Raji (cell line): ENCODE measurements around the gene PMPCA.

Experiments
- POLR2A ChIP-seq: IDR thresholded peaks from 2 replicates; pipeline ENCODE4 v1.6.1; 2011; ENCODE audit warnings: low read depth, low read length, control low read depth; ENCODE audit not compliant: insufficient read depth

PMPCA gene

GRCh38 chr9:136381311-136381710 is 29.1 kb upstream of the PMPCA start:
- TF ChIP-seq POLR2A, result no peak

- TF ChIP-seq POLR2A, result no peak
Measured at GRCh38 chr9:136381966-136382513, 28.4 kb upstream of the PMPCA start.

GRCh38 chr9:136383436-136383835 is 27.0 kb upstream of the PMPCA start:
- no peak for TF ChIP-seq POLR2A

GRCh38 chr9:136385015-136385414 is 25.4 kb upstream of the PMPCA start:
- TF ChIP-seq POLR2A, result no peak

- no peak for TF ChIP-seq POLR2A
Measured at GRCh38 chr9:136386018-136386417, 24.4 kb upstream of the PMPCA start.

GRCh38 chr9:136387217-136387616 is 23.2 kb upstream of the PMPCA start:
- TF ChIP-seq POLR2A, result no peak

- TF ChIP-seq POLR2A, result no peak
Measured at GRCh38 chr9:136389396-136389795, 21.1 kb upstream of the PMPCA start.

GRCh38 chr9:136391737-136392537 is 18.5 kb upstream of the PMPCA start:
- TF ChIP-seq POLR2A, result no peak

- TF ChIP-seq POLR2A, result no peak
Measured at GRCh38 chr9:136392538-136393449, 17.7 kb upstream of the PMPCA start.

- no peak for TF ChIP-seq POLR2A
Measured at GRCh38 chr9:136393531-136393930, 16.9 kb upstream of the PMPCA start.

GRCh38 chr9:136394312-136395019 is 16.0 kb upstream of the PMPCA start:
- TF ChIP-seq POLR2A, result no peak

- no peak for TF ChIP-seq POLR2A
Measured at GRCh38 chr9:136395020-136395340, 15.5 kb upstream of the PMPCA start.

GRCh38 chr9:136395345-136396218 is 14.9 kb upstream of the PMPCA start:
- TF ChIP-seq POLR2A, result no peak

- TF ChIP-seq POLR2A, result no peak
Measured at GRCh38 chr9:136396219-136396515, 14.3 kb upstream of the PMPCA start.
